HCT116 (cell line): ENCODE measurements around the gene SRRD. TPM values are rescaled to one million over a fixed set of nuclear protein-coding genes. Genes with fewer than 3 reads are reported as not detected.

Experiments
- ATAC-seq: fragments of 200-7000 bp; cut with Tn5 transposase; 2 replicates; pipeline ENCODE4 v1.9.1; 2020; ENCODE audit warnings: mild to moderate bottlenecking, moderate library complexity
- BruUV-seq: library from RNA; stranded (reverse); fragments of 400-500 nt; replicated peaks from 2 replicates; lab custom pipeline; 2021; lab: Mats Ljungman, UMichigan
- CTCF ChIA-PET: fragments of 300-600 bp; sonication (Branson Sonifier 250); formaldehyde crosslinking; loops from one replicate; lab custom pipeline; 2021; ENCODE audit warnings: antibody characterized with exemption; lab: Charles Lee
- POLR2A ChIA-PET: fragments of 300-600, 350-600 bp; sonication (Branson Sonifier 250); formaldehyde crosslinking; loops from one replicate; lab custom pipeline; 2021; ENCODE audit warnings: antibody characterized with exemption; lab: Charles Lee
- RAD21 ChIA-PET, 2 experiments: fragments of 300-600 bp; sonication (Branson Sonifier 250); formaldehyde crosslinking; loops; one replicate each; lab custom pipeline; 2023; ENCODE audit warnings: low total read pairs in 2 of 2; ENCODE audit not compliant: uncharacterized antibody in 2 of 2, unreplicated experiment in 2 of 2, low non-redundant PET in 1 of 2; lab: Charles Lee
- DNase-seq: peaks from one replicate; pipeline ENCODE4 v3.0.0-alpha.2; 2010; ENCODE audit warnings: low read depth, low spot score
- H2AFZ ChIP-seq: fragments of 200-600 bp; shearing (Covaris generic), sonication (generic); 2 replicates; pipeline ENCODE4 v1.6.1; 2017; ENCODE audit warnings: low read depth, mixed run types, mixed read lengths, antibody characterized with exemption, low read length; ENCODE audit not compliant: poor library complexity, severe bottlenecking
- H3K27ac ChIP-seq: 2 replicates; pipeline ENCODE4 v1.5.1; 2012; ENCODE audit warnings: low read depth, low read length
- H3K27me3 ChIP-seq: fragments of 200-600 bp; sonication (generic); 2 replicates; pipeline ENCODE4 v1.6.1; 2016; ENCODE audit warnings: mixed run types, low read length, mixed read lengths; ENCODE audit not compliant: insufficient read depth
- H3K36me3 ChIP-seq, 2 experiments: fragments of 200-500 bp in 1 of 2; fragments of 200-600 bp in 1 of 2; sonication (Bioruptor generic) in 1 of 2; sonication (generic) in 1 of 2; 2 replicates each; pipeline versions ENCODE4 v1.5.1 to v1.6.1; 2014 to 2016; ENCODE audit warnings: low read length in 2 of 2, inconsistent platforms in 1 of 2, mixed read lengths in 1 of 2, mixed run types in 1 of 2; ENCODE audit not compliant: insufficient read depth in 2 of 2, control insufficient read depth in 1 of 2
- H3K4me1 ChIP-seq, 2 experiments: fragments of 200-600 bp in 1 of 2; sonication (generic) in 1 of 2; 2 replicates each; pipeline versions ENCODE4 v1.5.1 to v1.6.1; 2012 to 2017; ENCODE audit warnings: low read length in 2 of 2, inconsistent platforms in 1 of 2, mild to moderate bottlenecking in 1 of 2, mixed read lengths in 1 of 2, mixed run types in 1 of 2, moderate library complexity in 1 of 2; ENCODE audit not compliant: insufficient read depth in 2 of 2, control insufficient read depth in 1 of 2
- H3K4me2 ChIP-seq: fragments of 200-600 bp; sonication (generic); 2 replicates; pipeline ENCODE4 v1.6.1; 2017; ENCODE audit warnings: mixed run types, low read length, mixed read lengths
- H3K4me3 ChIP-seq, 2 experiments: fragments of 200-600 bp in 1 of 2; sonication (generic) in 1 of 2; replicated peaks in 1 of 2; 2 replicates each; pipeline ENCODE4 v1.5.1; 2011 to 2016; ENCODE audit warnings: low read length in 2 of 2, control low read depth in 1 of 2, low read depth in 1 of 2, mild to moderate bottlenecking in 1 of 2, mixed read lengths in 1 of 2, mixed run types in 1 of 2
- H3K79me2 ChIP-seq: fragments of 200-600 bp; sonication (generic); 2 replicates; pipeline ENCODE4 v1.6.1; 2017; ENCODE audit warnings: mild to moderate bottlenecking, mixed run types, low read length, moderate library complexity, mixed read lengths; ENCODE audit not compliant: insufficient read depth
- H3K9ac ChIP-seq: fragments of 200-600 bp; sonication (generic); 2 replicates; pipeline ENCODE4 v1.6.1; 2016; ENCODE audit warnings: low read length, mixed read lengths
- H3K9me2 ChIP-seq: fragments of 200-600 bp; sonication (generic), shearing (Covaris generic); 2 replicates; pipeline ENCODE4 v1.6.1; 2017; ENCODE audit warnings: mixed run types, mild to moderate bottlenecking, moderate library complexity; ENCODE audit not compliant: insufficient read depth
- H3K9me3 ChIP-seq, 2 experiments: fragments of 200-500 bp in 1 of 2; fragments of 200-600 bp in 1 of 2; sonication (Bioruptor generic) in 1 of 2; sonication (generic) in 1 of 2; 2 replicates each; pipeline ENCODE4 v1.6.1; 2014 to 2017; ENCODE audit warnings: low read length in 2 of 2, mixed read lengths in 2 of 2, inconsistent platforms in 1 of 2, low read depth in 1 of 2, mild to moderate bottlenecking in 1 of 2, mixed run types in 1 of 2, moderate library complexity in 1 of 2; ENCODE audit not compliant: control insufficient read depth in 1 of 2, insufficient read depth in 1 of 2
- H4K20me1 ChIP-seq: fragments of 200-600 bp; sonication (generic), shearing (Covaris generic); 2 replicates; pipeline ENCODE4 v1.6.1; 2017; ENCODE audit warnings: mixed run types, mild to moderate bottlenecking, moderate library complexity; ENCODE audit not compliant: insufficient read depth
- ATF3 ChIP-seq: IDR thresholded peaks from 2 replicates; pipeline ENCODE4 v1.6.1; 2012
- CBX3 ChIP-seq: IDR thresholded peaks from 2 replicates; pipeline ENCODE4 v1.6.1; 2012; ENCODE audit warnings: low read depth
- CEBPB ChIP-seq: IDR thresholded peaks from 2 replicates; pipeline ENCODE4 v1.6.1; 2012; ENCODE audit warnings: low read depth
- CTCF ChIP-seq, 3 experiments: fragments of 200-600 bp in 1 of 3; sonication (generic) in 1 of 3; IDR thresholded peaks in 2 of 3; conservative IDR thresholded peaks in 1 of 3; 2 replicates each; pipeline ENCODE4 v1.5.1; 2012 to 2017; ENCODE audit warnings: low read depth in 2 of 3, low read length in 2 of 3, antibody characterized with exemption in 1 of 3, borderline replicate concordance in 1 of 3, control low read depth in 1 of 3, mild to moderate bottlenecking in 1 of 3, mixed read lengths in 1 of 3, mixed run types in 1 of 3, moderate library complexity in 1 of 3; ENCODE audit not compliant: insufficient read depth in 1 of 3
- EGR1 ChIP-seq: IDR thresholded peaks from 2 replicates; pipeline ENCODE4 v1.6.1; 2012; ENCODE audit warnings: low read depth
- EZH2 ChIP-seq: fragments of 200-600 bp; sonication (generic); IDR thresholded peaks from 2 replicates; pipeline ENCODE4 v1.6.1; 2017; ENCODE audit warnings: antibody characterized with exemption, mixed run types
- EZH2phosphoT487 ChIP-seq: fragments of 200-600 bp; IDR thresholded peaks from 2 replicates; pipeline ENCODE4 v1.6.1; 2018; ENCODE audit warnings: antibody characterized with exemption, borderline replicate concordance
- FOSL1 ChIP-seq: IDR thresholded peaks from 2 replicates; pipeline ENCODE4 v1.6.1; 2012; ENCODE audit warnings: low read depth
- JUND ChIP-seq: IDR thresholded peaks from 2 replicates; pipeline ENCODE4 v1.6.1; 2012
- MAX ChIP-seq: IDR thresholded peaks from 2 replicates; pipeline ENCODE4 v1.6.1; 2012
- POLR2AphosphoS5 ChIP-seq: IDR thresholded peaks from 2 replicates; pipeline ENCODE4 v1.6.1; 2011; ENCODE audit warnings: mild to moderate bottlenecking, low read depth, low read length, moderate library complexity
- RAD21 ChIP-seq: IDR thresholded peaks from 2 replicates; pipeline ENCODE4 v1.6.1; 2012; ENCODE audit warnings: low read depth, mild to moderate bottlenecking
- SIN3A ChIP-seq: IDR thresholded peaks from 2 replicates; pipeline ENCODE4 v1.6.1; 2012; ENCODE audit warnings: low read depth
- SP1 ChIP-seq: IDR thresholded peaks from 2 replicates; pipeline ENCODE4 v1.6.1; 2012; ENCODE audit warnings: low read depth
- SRF ChIP-seq: IDR thresholded peaks from 2 replicates; pipeline ENCODE4 v1.6.1; 2012; ENCODE audit warnings: low read depth
- TCF7L2 ChIP-seq: IDR thresholded peaks from 2 replicates; pipeline ENCODE4 v1.7.0; 2011; ENCODE audit warnings: borderline replicate concordance, inconsistent platforms; ENCODE audit not compliant: insufficient read depth, insufficient read length; ENCODE audit errors: extremely low read depth
- ZBTB33 ChIP-seq: IDR thresholded peaks from 2 replicates; pipeline ENCODE4 v1.6.1; 2011; ENCODE audit warnings: mild to moderate bottlenecking, low read length, moderate library complexity; ENCODE audit not compliant: insufficient replicate concordance; ENCODE audit errors: extremely low read depth
- ZFX ChIP-seq: fragments of 450-650 bp; IDR thresholded peaks from 2 replicates; pipeline ENCODE4 v1.6.1; 2017
- ZNF274 ChIP-seq: fragments of 200-500 bp; sonication (Bioruptor generic); IDR thresholded peaks from 2 replicates; pipeline ENCODE4 v1.6.1; 2014; ENCODE audit warnings: mild to moderate bottlenecking, low read depth, low read length, inconsistent platforms
- intact Hi-C: fragments of 100-400 bp; cut with micrococcal nuclease; formaldehyde crosslinking; loops from 2 replicates; pipeline ENCODE4 v1.10.0; 2022
- total RNA-seq: library from RNA; stranded (reverse); gene quantifications from one replicate; pipeline ENCODE4 v1.2.1, GENCODE V29; 2021; ENCODE audit not compliant: unreplicated experiment

Gene SRRD
- total RNA-seq, 1 experiment from 2014 or later, result 30.4 TPM

GRCh38 chr22:26466196-26466595, 17.5 kb upstream of the SRRD start (continued):
- TF ChIP-seq ZBTB33, result no peak
- TF ChIP-seq EZH2phosphoT487, result no peak
- TF ChIP-seq EZH2, result no peak
- no peak for TF ChIP-seq MAX
- no peak for TF ChIP-seq FOSL1
- TF ChIP-seq RAD21, result no peak
- no peak for TF ChIP-seq ATF3
- no peak for TF ChIP-seq CBX3
- TF ChIP-seq, all 23 proteins: peak for 0

- Histone ChIP-seq H2AFZ (no peak overlapping the region), H3K4me3 (no peak overlapping the region), H4K20me1 (no peaks in the 10 kb centered on the region), H3K9me2 (no peaks in the 10 kb centered on the region), H3K9ac (no peak overlapping the region), H3K79me2 (no peaks in the 10 kb centered on the region), H3K27me3 (no peaks in the 10 kb centered on the region), H3K9me3 (no peaks in the 10 kb centered on the region)
- ATAC-seq (no peak), DNase-seq (no peak)
- ChIA-PET RAD21 (no interaction called here), POLR2A (no interaction called here), CTCF (no interaction called here)
- intact Hi-C loops, result no loop called here
- TF ChIP-seq MAX, result no peak
- TF ChIP-seq EZH2phosphoT487, result no peak
- TF ChIP-seq CEBPB, result no peak
- TF ChIP-seq SP1, result no peak
- no peak for TF ChIP-seq ZBTB33
- no peak for TF ChIP-seq JUND
- TF ChIP-seq POLR2AphosphoS5, result no peak
- TF ChIP-seq SIN3A, result no peak
- TF ChIP-seq EGR1, result no peak
- no peak for TF ChIP-seq TCF7L2
- TF ChIP-seq ATF3, result no peak
- no peak for TF ChIP-seq EZH2
- no peak for TF ChIP-seq SRF
- no peak for TF ChIP-seq ZNF274
- TF ChIP-seq CTCF (IDR thresholded peaks at IDR 0.05 in 2 of 3, conservative IDR thresholded peaks at IDR 0.05 in 1 of 3; ENCODE audit: borderline replicate concordance in 1 of 3, insufficient read depth in 1 of 3, low read depth in 2 of 3, low read length in 2 of 3), result no peak
- no peak for TF ChIP-seq ZFX
- TF ChIP-seq FOSL1, result no peak
- TF ChIP-seq, all 23 proteins: peak for 0
- Histone ChIP-seq H3K36me3 (peaks cover 52% of the 10 kb centered on the region in 2 experiments), H3K4me1 (peaks cover 0 to 18% of the 10 kb centered on the region in 2 experiments; a peak in 2 of 4 replicates), H3K4me2 (no peak overlapping the region), H3K27ac (no peak overlapping the region; the same call in 1 of the 2 replicates)
- BruUV-seq, result no TSS peak
Measured at GRCh38 chr22:26470807-26471206, 12.9 kb upstream of the SRRD start.
